Muscle of back (tissue), 11 donors: ENCODE data around the gene DLG2. TPM values are rescaled to one million over a fixed set of nuclear protein-coding genes. Genes with fewer than 3 reads are reported as not detected.
"Not testable (repeated sequence)": the region's sequence is repeated elsewhere in the genome, so short reads cannot be mapped to it uniquely, and the experiment has no call there.

Source experiments
- DNase-seq, 3 donors: peaks; one replicate each; pipeline versions ENCODE4 v3.0.0 to v3.0.0-alpha.2; 2013
- polyA plus RNA-seq, 10 donors: library from polyadenylated mRNA; unstranded; fragments of 120-200 nt; gene quantifications; one replicate each; pipeline ENCODE4 v1.2.1, GENCODE V29; 2013; ENCODE audit not compliant: insufficient read length in 10 of 10

DLG2 gene
- polyA plus RNA-seq, 10 donors, result 7.0 to 15.2 (median 10.4) TPM

- DNase-seq, result no peak
These were observed 598.6 kb downstream of the DLG2 start for GRCh38 chr11:85028329-85029101.

- no peak for DNase-seq
These were observed 599.8 kb downstream of the DLG2 start for GRCh38 chr11:85027346-85027745.

GRCh38 chr11:85021058-85021457 is 606.1 kb downstream of the DLG2 start:
- no peak for DNase-seq

GRCh38 chr11:84993386-84993785 is 633.8 kb downstream of the DLG2 start:
- DNase-seq, result no peak

- no peak for DNase-seq
These were observed 637.0 kb downstream of the DLG2 start for GRCh38 chr11:84990141-84990540.

- DNase-seq, result not testable (repeated sequence)
These were observed 639.4 kb downstream of the DLG2 start for GRCh38 chr11:84987686-84988187.

- DNase-seq, result no peak
These were observed 645.8 kb downstream of the DLG2 start for GRCh38 chr11:84981301-84981700.

GRCh38 chr11:84969103-84969502 is 658.0 kb downstream of the DLG2 start:
- peak; percentile 16 to 50 (median 49) for DNase-seq

- DNase-seq, result no peak
These were observed 661.7 kb downstream of the DLG2 start for GRCh38 chr11:84965484-84965883.

- DNase-seq, result no peak
These were observed 663.9 kb downstream of the DLG2 start for GRCh38 chr11:84963240-84963639.

- no peak for DNase-seq
These were observed 665.1 kb downstream of the DLG2 start for GRCh38 chr11:84962018-84962417.

GRCh38 chr11:84958295-84958694 is 668.8 kb downstream of the DLG2 start:
- DNase-seq, result peak in 1 of 3 donors; percentile 59

- no peak for DNase-seq
These were observed 676.4 kb downstream of the DLG2 start for GRCh38 chr11:84950569-84951270.

- DNase-seq, result no peak
These were observed 679.1 kb downstream of the DLG2 start for GRCh38 chr11:84947970-84948580.

GRCh38 chr11:84947070-84947469 is 680.1 kb downstream of the DLG2 start:
- DNase-seq, result no peak

- DNase-seq, result no peak
These were observed 696.3 kb downstream of the DLG2 start for GRCh38 chr11:84930863-84931262.

- no peak for DNase-seq
These were observed 697.4 kb downstream of the DLG2 start for GRCh38 chr11:84929738-84930137.

- DNase-seq, result no peak
These were observed 702.9 kb downstream of the DLG2 start for GRCh38 chr11:84924154-84924692.

- DNase-seq, result no peak
These were observed 703.7 kb downstream of the DLG2 start for GRCh38 chr11:84923489-84923888.

GRCh38 chr11:84922836-84923235 is 704.3 kb downstream of the DLG2 start:
- peak in 1 of 3 donors; percentile 32 for DNase-seq

- DNase-seq, result peak in 1 of 3 donors; percentile 27
These were observed 704.8 kb downstream of the DLG2 start for GRCh38 chr11:84922212-84922805.

GRCh38 chr11:84914511-84914910 is 712.6 kb downstream of the DLG2 start:
- no peak for DNase-seq
